KMS-11 (cell line): ENCODE data around the gene SMARCE1.

Experiments used
- H2AFZ ChIP-seq: fragments of 200-600 bp; sonication (generic); 2 replicates; pipeline ENCODE4 v1.6.1; 2016; ENCODE audit warnings: antibody characterized with exemption, mixed run types, low read depth
- H3K27ac ChIP-seq: fragments of 200-600 bp; sonication (generic); 2 replicates; pipeline ENCODE4 v1.6.1; 2016; ENCODE audit warnings: mild to moderate bottlenecking, mixed run types
- H3K27me3 ChIP-seq: fragments of 200-600 bp; sonication (generic); 2 replicates; pipeline ENCODE4 v1.6.1; 2017; ENCODE audit warnings: mild to moderate bottlenecking, low read depth, mixed run types, moderate library complexity; ENCODE audit not compliant: insufficient read depth
- H3K36me3 ChIP-seq: fragments of 200-600 bp; sonication (generic); 2 replicates; pipeline ENCODE4 v1.6.1; 2017; ENCODE audit warnings: mild to moderate bottlenecking, mixed run types; ENCODE audit not compliant: insufficient read depth
- H3K4me1 ChIP-seq: fragments of 200-600 bp; sonication (generic); 2 replicates; pipeline ENCODE4 v1.6.1; 2016; ENCODE audit warnings: mild to moderate bottlenecking, low read depth, mixed run types; ENCODE audit not compliant: poor library complexity, severe bottlenecking
- H3K4me2 ChIP-seq: fragments of 200-600 bp; sonication (generic); 2 replicates; pipeline ENCODE4 v1.7.0; 2016; ENCODE audit warnings: mild to moderate bottlenecking, mixed run types
- H3K4me3 ChIP-seq: fragments of 200-600 bp; sonication (generic); IDR thresholded peaks from 2 replicates; pipeline ENCODE4 v1.6.1; 2017; ENCODE audit warnings: low read depth, low read length, mixed read lengths; ENCODE audit not compliant: insufficient read depth
- H3K79me2 ChIP-seq: fragments of 200-600 bp; sonication (generic); 2 replicates; pipeline ENCODE4 v1.6.1; 2016; ENCODE audit warnings: low read depth, mixed run types; ENCODE audit not compliant: insufficient read depth
- H3K9ac ChIP-seq: fragments of 200-600 bp; sonication (generic); 2 replicates; pipeline ENCODE4 v1.6.1; 2016; ENCODE audit warnings: mild to moderate bottlenecking, mixed run types
- H4K20me1 ChIP-seq: fragments of 200-600 bp; sonication (generic); 2 replicates; pipeline ENCODE4 v1.6.1; 2016; ENCODE audit warnings: mild to moderate bottlenecking, mixed run types; ENCODE audit not compliant: insufficient read depth
- CTCF ChIP-seq: fragments of 200-600 bp; sonication (generic); conservative IDR thresholded peaks from 2 replicates; pipeline ENCODE4 v1.6.1; 2017; ENCODE audit warnings: low read depth, mild to moderate bottlenecking, antibody characterized with exemption, low read length, moderate library complexity, mixed read lengths

The SMARCE1 gene

GRCh38 chr17:40617678-40618240, 29.9 kb downstream of the SMARCE1 start:
- H3K79me2 ChIP-seq, result no peaks in the 10 kb centered on the region
- H3K36me3 ChIP-seq, result no peaks in the 10 kb centered on the region
- no peak overlapping the region for H3K4me2 ChIP-seq
- no peak overlapping the region for H2AFZ ChIP-seq
- no peak overlapping the region for H3K4me3 ChIP-seq
- H3K27ac ChIP-seq, result no peak overlapping the region
- no peaks in the 10 kb centered on the region for H4K20me1 ChIP-seq
- no peak for TF ChIP-seq CTCF
- H3K27me3 ChIP-seq, result no peaks in the 10 kb centered on the region
- H3K9ac ChIP-seq, result no peak overlapping the region
- H3K4me1 ChIP-seq, result peaks cover 45% of the 10 kb centered on the region

GRCh38 chr17:40616592-40616991, 31.0 kb downstream of the SMARCE1 start:
- no peak overlapping the region for H3K4me2 ChIP-seq
- no peaks in the 10 kb centered on the region for H4K20me1 ChIP-seq
- no peak overlapping the region for H3K27ac ChIP-seq
- H3K27me3 ChIP-seq, result no peaks in the 10 kb centered on the region
- no peak for TF ChIP-seq CTCF
- peaks cover 33% of the 10 kb centered on the region for H3K4me1 ChIP-seq
- H3K9ac ChIP-seq, result no peak overlapping the region
- no peaks in the 10 kb centered on the region for H3K79me2 ChIP-seq
- H3K4me3 ChIP-seq, result no peak overlapping the region
- no peaks in the 10 kb centered on the region for H3K36me3 ChIP-seq
- no peak overlapping the region for H2AFZ ChIP-seq

- H2AFZ ChIP-seq, result peak overlapping the region; percentile 42; the same call in 1 of the 2 replicates
- H3K9ac ChIP-seq, result no peak overlapping the region
- TF ChIP-seq CTCF, result no peak; the same call in 1 of the 2 replicates
These were observed 31.7 kb downstream of the SMARCE1 start for GRCh38 chr17:40615841-40616476.

GRCh38 chr17:40615068-40615840, 32.4 kb downstream of the SMARCE1 start:
- Histone ChIP-seq H2AFZ (peak overlapping the region; percentile 42; the same call in 1 of the 2 replicates), H3K27me3 (no peaks in the 10 kb centered on the region), H3K4me3 (no peak overlapping the region)

More at GRCh38 chr17:40615841-40616476, 31.7 kb downstream of the SMARCE1 start:
- H3K27me3 ChIP-seq, result no peaks in the 10 kb centered on the region
- H3K4me1 ChIP-seq, result peaks cover 33% of the 10 kb centered on the region
- no peaks in the 10 kb centered on the region for H3K79me2 ChIP-seq
- no peak overlapping the region for H3K27ac ChIP-seq
- H3K4me3 ChIP-seq, result no peak overlapping the region
- no peaks in the 10 kb centered on the region for H3K36me3 ChIP-seq
- no peaks in the 10 kb centered on the region for H4K20me1 ChIP-seq
- no peak overlapping the region; the same call in 1 of the 2 replicates for H3K4me2 ChIP-seq

More at GRCh38 chr17:40615068-40615840, 32.4 kb downstream of the SMARCE1 start:
- H3K4me2 ChIP-seq, result peak overlapping the region; percentile 54; the same call in 1 of the 2 replicates
- TF ChIP-seq CTCF, result 0 out of 2 replicates have a peak, but pooled peaks have one; percentile 39
- H3K79me2 ChIP-seq, result no peaks in the 10 kb centered on the region
- no peaks in the 10 kb centered on the region for H4K20me1 ChIP-seq
- no peaks in the 10 kb centered on the region for H3K36me3 ChIP-seq
- peaks cover 26% of the 10 kb centered on the region for H3K4me1 ChIP-seq
- no peak overlapping the region for H3K27ac ChIP-seq
- no peak overlapping the region for H3K9ac ChIP-seq
